OCI-LY3 (cell line): ENCODE measurements around the gene ABO.
"Not testable (repeated sequence)": the region's sequence is repeated elsewhere in the genome, so short reads cannot be mapped to it uniquely, and the experiment has no call there.

Experiments used
- H2AFZ ChIP-seq: fragments of 200-600, 300-600 bp; shearing (Covaris generic); 2 replicates; pipeline ENCODE4 v1.6.0; 2014; ENCODE audit warnings: antibody characterized with exemption, low read depth, low read length
- H3K27ac ChIP-seq: fragments of 200-600, 300-600 bp; sonication (generic); 2 replicates; pipeline ENCODE4 v1.5.1; 2014; ENCODE audit warnings: mild to moderate bottlenecking, low read length, moderate library complexity, mixed read lengths
- H3K27me3 ChIP-seq: fragments of 200-600, 300-600 bp; sonication (generic); 2 replicates; pipeline ENCODE4 v1.6.1; 2014; ENCODE audit warnings: low read depth, low read length, mixed read lengths
- H3K36me3 ChIP-seq: fragments of 200-600, 300-600 bp; sonication (generic); replicated peaks from 2 replicates; pipeline ENCODE3; 2014; ENCODE audit warnings: low read depth, low read length, mixed read lengths
- H3K4me1 ChIP-seq: fragments of 300-600, 200-600 bp; sonication (generic); 2 replicates; pipeline ENCODE4 v1.6.1; 2014; ENCODE audit warnings: low read length, mixed read lengths
- H3K4me2 ChIP-seq: fragments of 200-600, 300-600 bp; sonication (generic); 2 replicates; pipeline ENCODE4 v1.6.1; 2014; ENCODE audit warnings: low read length, mixed read lengths
- H3K4me3 ChIP-seq: fragments of 300-600, 200-600 bp; sonication (generic); 2 replicates; pipeline ENCODE4 v1.5.1; 2014; ENCODE audit warnings: antibody characterized with exemption, mild to moderate bottlenecking, low read length, moderate library complexity
- H3K79me2 ChIP-seq: fragments of 300-600, 200-600 bp; shearing (Covaris generic); 2 replicates; pipeline ENCODE4 v1.6.1; 2014; ENCODE audit warnings: mild to moderate bottlenecking, low read length, mixed read lengths
- H3K9ac ChIP-seq: fragments of 300-600, 200-600 bp; shearing (Covaris generic); 2 replicates; pipeline ENCODE4 v1.6.0; 2014; ENCODE audit warnings: mild to moderate bottlenecking, low read length, moderate library complexity
- H3K9me3 ChIP-seq: fragments of 200-600, 300-600 bp; shearing (Covaris generic); 2 replicates; pipeline ENCODE4 v1.6.1; 2014; ENCODE audit warnings: low read length, mixed read lengths; ENCODE audit not compliant: insufficient read depth
- H4K20me1 ChIP-seq: fragments of 200-600, 300-600 bp; sonication (generic); 2 replicates; pipeline ENCODE4 v1.6.1; 2016; ENCODE audit warnings: low read length, mixed read lengths; ENCODE audit not compliant: insufficient read depth
- CTCF ChIP-seq: fragments of 200-600, 300-600 bp; sonication (generic); IDR thresholded peaks from 2 replicates; pipeline ENCODE4 v1.5.1; 2014; ENCODE audit warnings: antibody characterized with exemption, low read length, low read depth
- EZH2phosphoT487 ChIP-seq: fragments of 200-600 bp; shearing (Covaris generic); IDR thresholded peaks from 2 replicates; pipeline ENCODE4 v1.6.1; 2018; ENCODE audit warnings: antibody characterized with exemption, mixed run types, low read depth

ABO gene

GRCh38 chr9:133235549-133236222 is 39.3 kb downstream of the ABO start:
- no peak overlapping the region for H3K9ac ChIP-seq
- H3K4me2 ChIP-seq = no peak overlapping the region
- no peak overlapping the region for H2AFZ ChIP-seq
- H3K27me3 ChIP-seq = no peaks in the 10 kb centered on the region
- H3K4me1 ChIP-seq = no peaks in the 10 kb centered on the region
- TF ChIP-seq EZH2phosphoT487 (no peak), CTCF (no peak)
- no peaks in the 10 kb centered on the region for H4K20me1 ChIP-seq
- no peak overlapping the region for H3K4me3 ChIP-seq
- no peaks in the 10 kb centered on the region for H3K9me3 ChIP-seq
- H3K79me2 ChIP-seq = no peaks in the 10 kb centered on the region
- no peaks in the 10 kb centered on the region for H3K36me3 ChIP-seq
- no peak overlapping the region for H3K27ac ChIP-seq

GRCh38 chr9:133234577-133235322 is 40.3 kb downstream of the ABO start:
- Histone ChIP-seq H3K9ac (no peak overlapping the region), H3K27me3 (no peaks in the 10 kb centered on the region), H2AFZ (no peak overlapping the region), H3K4me3 (no peak overlapping the region), H4K20me1 (no peaks in the 10 kb centered on the region), H3K27ac (no peak overlapping the region), H3K79me2 (no peaks in the 10 kb centered on the region), H3K4me1 (no peaks in the 10 kb centered on the region), H3K9me3 (no peaks in the 10 kb centered on the region), H3K4me2 (no peak overlapping the region), H3K36me3 (no peaks in the 10 kb centered on the region)
- TF ChIP-seq EZH2phosphoT487 = no peak
- no peak for TF ChIP-seq CTCF

- no peak overlapping the region for H3K4me2 ChIP-seq
- H3K36me3 ChIP-seq = no peaks in the 10 kb centered on the region
- no peaks in the 10 kb centered on the region for H3K79me2 ChIP-seq
- H2AFZ ChIP-seq = no peak overlapping the region
- TF ChIP-seq EZH2phosphoT487 (no peak), CTCF (no peak)
- no peak overlapping the region for H3K9ac ChIP-seq
- H3K27ac ChIP-seq = no peak overlapping the region
- no peaks in the 10 kb centered on the region for H3K27me3 ChIP-seq
- H3K4me1 ChIP-seq = no peaks in the 10 kb centered on the region
- H4K20me1 ChIP-seq = no peaks in the 10 kb centered on the region
- H3K4me3 ChIP-seq = no peak overlapping the region
- H3K9me3 ChIP-seq = no peaks in the 10 kb centered on the region
Observed at GRCh38 chr9:133233681-133234432, 41.1 kb downstream of the ABO start.

- H3K27ac ChIP-seq, H3K27me3 ChIP-seq, H2AFZ ChIP-seq, H3K4me3 ChIP-seq, H3K4me1 ChIP-seq, H3K36me3 ChIP-seq, H4K20me1 ChIP-seq, H3K79me2 ChIP-seq, H3K4me2 ChIP-seq, H3K9ac ChIP-seq, H3K9me3 ChIP-seq: not testable (repeated sequence)
Observed at GRCh38 chr9:133231934-133232568, 43.0 kb downstream of the ABO start.

GRCh38 chr9:133230514-133230913 is 44.5 kb downstream of the ABO start:
- not testable (repeated sequence) for H3K27ac ChIP-seq, H4K20me1 ChIP-seq

More at GRCh38 chr9:133230514-133230913, 44.5 kb downstream of the ABO start:
- not testable (repeated sequence) for H3K4me1 ChIP-seq, H2AFZ ChIP-seq, H3K9ac ChIP-seq, H3K79me2 ChIP-seq, H3K27me3 ChIP-seq, H3K4me3 ChIP-seq, H3K36me3 ChIP-seq, H3K9me3 ChIP-seq, H3K4me2 ChIP-seq
